ENCODE measurements around the gene LAMA3. TPM values are rescaled to one million over a fixed set of nuclear protein-coding genes. Genes with fewer than 3 reads are reported as not detected.

The LAMA3 gene
- polyA plus RNA-seq, 1 experiment, result 0.32 TPM

DNA sequence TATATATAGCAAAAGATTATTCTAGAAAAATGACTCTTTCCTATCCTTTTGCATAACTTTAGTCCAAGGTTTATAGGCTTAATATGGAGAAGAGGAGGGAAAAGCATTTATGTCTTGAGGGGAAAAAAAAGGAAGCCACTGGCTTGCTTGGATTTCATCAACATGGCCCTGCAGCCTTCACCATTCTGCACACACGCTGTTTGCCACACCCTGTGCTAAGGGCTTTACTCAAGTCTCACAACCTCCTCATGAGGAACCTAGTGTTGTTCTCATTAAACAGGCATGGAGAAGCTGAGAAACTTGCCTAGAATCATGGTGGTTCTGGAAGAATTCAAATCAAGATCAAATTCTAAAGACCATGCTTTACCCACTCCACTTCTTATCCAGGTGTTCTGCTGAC is 208.0 kb downstream of the LAMA3 start:
- H3K27me3 ChIP-seq (ENCODE audit: control insufficient read depth, insufficient read depth, low read length), result peaks cover 14% of the 10 kb centered on the region
- H3K9me3 ChIP-seq (ENCODE audit: control insufficient read depth, insufficient read depth, low read length), result no peaks in the 10 kb centered on the region
- POLR2A ChIA-PET, result no interaction called here
- CTCF ChIA-PET, result interaction anchor here (1.6 kb wide), 1 partner anchor 21 kb away, joined by 8 read pairs; no protein-coding TSS in a partner anchor
- H3K27ac ChIP-seq (ENCODE audit: low read depth, low read length), result no peak overlapping the region
- TF ChIP-seq, protein P1, sequence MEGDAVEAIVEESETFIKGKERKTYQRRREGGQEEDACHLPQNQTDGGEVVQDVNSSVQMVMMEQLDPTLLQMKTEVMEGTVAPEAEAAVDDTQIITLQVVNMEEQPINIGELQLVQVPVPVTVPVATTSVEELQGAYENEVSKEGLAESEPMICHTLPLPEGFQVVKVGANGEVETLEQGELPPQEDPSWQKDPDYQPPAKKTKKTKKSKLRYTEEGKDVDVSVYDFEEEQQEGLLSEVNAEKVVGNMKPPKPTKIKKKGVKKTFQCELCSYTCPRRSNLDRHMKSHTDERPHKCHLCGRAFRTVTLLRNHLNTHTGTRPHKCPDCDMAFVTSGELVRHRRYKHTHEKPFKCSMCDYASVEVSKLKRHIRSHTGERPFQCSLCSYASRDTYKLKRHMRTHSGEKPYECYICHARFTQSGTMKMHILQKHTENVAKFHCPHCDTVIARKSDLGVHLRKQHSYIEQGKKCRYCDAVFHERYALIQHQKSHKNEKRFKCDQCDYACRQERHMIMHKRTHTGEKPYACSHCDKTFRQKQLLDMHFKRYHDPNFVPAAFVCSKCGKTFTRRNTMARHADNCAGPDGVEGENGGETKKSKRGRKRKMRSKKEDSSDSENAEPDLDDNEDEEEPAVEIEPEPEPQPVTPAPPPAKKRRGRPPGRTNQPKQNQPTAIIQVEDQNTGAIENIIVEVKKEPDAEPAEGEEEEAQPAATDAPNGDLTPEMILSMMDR (IDR thresholded peaks at IDR 0.05; ENCODE audit: low read depth, low read length), result no peak
- H3K4me3 ChIP-seq (ENCODE audit: low read depth, low read length), result no peak overlapping the region
- DNase-seq (ENCODE audit: low read depth, low spot score), result no peak

DNA sequence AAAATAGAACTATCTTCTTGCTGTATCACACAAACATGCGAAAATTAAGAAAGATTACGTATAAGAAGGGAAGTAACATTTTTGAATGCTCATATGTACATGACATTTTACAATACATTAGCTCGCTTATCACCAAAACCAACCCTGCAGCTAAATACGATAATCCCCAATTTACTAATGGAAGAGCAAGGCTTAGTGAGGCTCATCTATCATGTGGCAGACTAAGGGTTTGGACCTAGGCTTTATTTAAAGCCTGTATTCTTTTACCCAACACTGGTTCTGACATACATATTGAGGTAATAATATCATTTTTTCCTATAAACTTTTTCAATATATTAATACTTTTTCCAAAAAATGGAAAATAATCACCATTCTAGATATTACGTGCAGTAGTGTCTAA is 208.5 kb downstream of the LAMA3 start:
- Histone ChIP-seq H3K4me3 (ENCODE audit: low read depth, low read length) (no peak overlapping the region), H3K27me3 (ENCODE audit: control insufficient read depth, insufficient read depth, low read length) (peaks cover 14% of the 10 kb centered on the region), H3K9me3 (ENCODE audit: control insufficient read depth, insufficient read depth, low read length) (no peaks in the 10 kb centered on the region), H3K27ac (ENCODE audit: low read depth, low read length) (no peak overlapping the region)
- TF ChIP-seq, protein P1 (IDR thresholded peaks at IDR 0.05; ENCODE audit: low read depth, low read length), result no peak
- DNase-seq (ENCODE audit: low read depth, low spot score), result no peak
- ChIA-PET POLR2A (no interaction called here), CTCF (interaction anchor here (1.6 kb wide), 1 partner anchor 21 kb away, joined by 8 read pairs; no protein-coding TSS in a partner anchor)

DNA sequence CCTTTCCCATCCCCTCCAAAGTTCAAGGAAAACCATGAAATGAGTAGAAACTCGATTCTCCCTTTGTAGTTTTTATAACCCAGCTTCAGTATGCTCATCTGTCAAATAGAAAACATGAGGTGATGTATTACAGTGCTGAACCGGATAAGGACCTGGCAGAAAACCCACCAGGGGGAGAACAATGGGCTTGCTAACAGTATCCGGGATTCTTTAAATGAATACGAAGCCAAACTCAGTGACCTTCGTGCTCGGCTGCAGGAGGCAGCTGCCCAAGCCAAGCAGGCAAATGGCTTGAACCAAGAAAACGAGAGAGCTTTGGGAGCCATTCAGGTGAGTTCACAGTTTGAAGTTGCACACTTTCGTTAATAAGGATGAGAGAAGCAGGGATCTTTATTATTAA is 211.7 kb downstream of the LAMA3 start:
- no peak for DNase-seq (ENCODE audit: low read depth, low spot score)
- H3K27me3 ChIP-seq (ENCODE audit: control insufficient read depth, insufficient read depth, low read length), result peaks cover 11% of the 10 kb centered on the region
- no peaks in the 10 kb centered on the region; the same call in 1 of the 2 replicates for H3K9me3 ChIP-seq (ENCODE audit: control insufficient read depth, insufficient read depth, low read length)
- ChIA-PET POLR2A (no interaction called here), CTCF (interaction anchor here (2.7 kb wide), 1 partner anchor 18 kb away, joined by 16 read pairs; no protein-coding TSS in a partner anchor)
- TF ChIP-seq, protein P1 (IDR thresholded peaks at IDR 0.05; ENCODE audit: low read depth, low read length), result no peak
- no peak overlapping the region for H3K4me3 ChIP-seq (ENCODE audit: low read depth, low read length)
- H3K27ac ChIP-seq (ENCODE audit: low read depth, low read length), result no peak overlapping the region

DNA sequence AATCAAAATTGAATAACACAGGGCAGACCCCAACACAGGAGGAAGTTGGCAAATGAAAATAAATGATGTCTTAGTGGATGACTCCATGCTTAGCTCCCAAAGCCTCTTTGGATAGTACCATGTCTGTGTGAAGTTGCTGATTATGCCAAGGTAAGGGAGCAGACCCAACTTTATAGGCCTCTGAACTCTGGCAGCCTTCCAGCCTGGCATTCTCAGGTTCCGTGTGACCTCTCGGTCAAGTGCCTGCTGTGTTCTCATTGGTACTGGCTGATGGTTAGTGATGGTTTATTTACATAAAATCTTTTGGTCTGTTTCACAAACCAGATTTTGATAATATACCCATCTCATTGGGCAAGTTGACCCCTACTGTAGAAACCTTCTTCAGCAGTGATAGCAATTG is 213.1 kb downstream of the LAMA3 start:
- Histone ChIP-seq H3K27me3 (ENCODE audit: control insufficient read depth, insufficient read depth, low read length) (peaks cover 6% of the 10 kb centered on the region), H3K27ac (ENCODE audit: low read depth, low read length) (no peak overlapping the region), H3K4me3 (ENCODE audit: low read depth, low read length) (no peak overlapping the region), H3K9me3 (ENCODE audit: control insufficient read depth, insufficient read depth, low read length) (no peaks in the 10 kb centered on the region; the same call in 1 of the 2 replicates)
- TF ChIP-seq, protein P1 (IDR thresholded peaks at IDR 0.05; ENCODE audit: low read depth, low read length), result no peak
- DNase-seq (ENCODE audit: low read depth, low spot score), result no peak
- CTCF ChIA-PET, result interaction anchor here (2.7 kb wide), 1 partner anchor 16 kb away, joined by 16 read pairs; no protein-coding TSS in a partner anchor
- POLR2A ChIA-PET, result no interaction called here

DNA sequence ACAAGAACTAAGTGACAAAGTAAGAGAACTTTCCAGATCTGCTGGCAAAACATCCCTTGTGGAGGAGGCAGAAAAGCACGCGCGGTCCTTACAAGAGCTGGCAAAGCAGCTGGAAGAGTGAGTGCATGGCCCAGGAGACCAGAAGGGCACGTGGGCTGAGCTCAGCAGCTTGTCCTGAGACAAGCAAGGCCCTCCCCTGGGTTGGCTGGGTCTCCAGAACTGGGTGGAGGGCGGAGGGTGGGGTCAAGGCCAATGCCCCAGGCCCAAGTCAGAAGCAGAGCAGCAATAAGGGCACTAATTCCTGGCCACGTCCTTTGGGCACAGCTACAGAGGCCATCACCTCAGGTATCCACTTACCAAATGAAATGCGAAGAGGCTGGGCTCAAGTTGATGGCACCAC is 214.7 kb downstream of the LAMA3 start:
- H3K9me3 ChIP-seq (ENCODE audit: control insufficient read depth, insufficient read depth, low read length), result no peaks in the 10 kb centered on the region; the same call in 1 of the 2 replicates
- POLR2A ChIA-PET, result no interaction called here
- TF ChIP-seq, protein P1 (IDR thresholded peaks at IDR 0.05; ENCODE audit: low read depth, low read length), result no peak
- DNase-seq (ENCODE audit: low read depth, low spot score), result no peak
- no peak overlapping the region for H3K27ac ChIP-seq (ENCODE audit: low read depth, low read length)
- peaks cover 6% of the 10 kb centered on the region for H3K27me3 ChIP-seq (ENCODE audit: control insufficient read depth, insufficient read depth, low read length)
- CTCF ChIA-PET, result interaction anchor here (2.3 kb wide), 1 partner anchor 15 kb away, joined by 15 read pairs; no protein-coding TSS in a partner anchor
- H3K4me3 ChIP-seq (ENCODE audit: low read depth, low read length), result no peak overlapping the region

Measured in AG04450 (cell line).